Mucosa of gallbladder (tissue), 1 donor: ENCODE results near the gene VAV1. TPM values are rescaled to one million over a fixed set of nuclear protein-coding genes. Genes with fewer than 3 reads are reported as not detected.
"Not testable (repeated sequence)": the region's sequence is repeated elsewhere in the genome, so short reads cannot be mapped to it uniquely, and the experiment has no call there.

Experiments used
- DNase-seq: peaks from one replicate; pipeline ENCODE4 v3.0.0-alpha.2; 2020; ENCODE audit warnings: low spot score
- total RNA-seq: library from RNA; stranded (reverse); gene quantifications from one replicate; pipeline ENCODE4 v1.2.1, GENCODE V29; 2021
- donor health status: DM: no; HTN: no; CAD: no.

Gene VAV1
- total RNA-seq, 1 donor from 2014 or later: 12.7 TPM

DNA sequence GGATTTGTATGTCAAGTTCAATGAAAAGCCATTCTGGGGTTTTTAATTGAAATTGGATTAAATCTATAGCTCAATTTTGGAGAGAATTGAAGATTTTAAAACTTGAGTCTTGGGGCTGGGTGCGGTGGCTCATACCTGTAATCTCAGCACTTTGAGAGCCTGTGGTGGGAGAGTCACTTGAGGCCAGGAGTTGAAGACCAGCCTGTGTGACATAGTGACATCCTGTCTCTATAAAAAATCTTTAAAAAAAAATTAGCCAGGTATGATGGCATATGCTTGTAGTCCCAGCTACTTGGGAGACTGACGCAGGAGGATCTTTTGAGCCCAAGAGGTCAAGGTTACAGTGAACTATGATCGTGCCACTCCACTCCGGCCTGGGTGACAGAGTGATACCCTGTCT lies 41.2 kb downstream of the VAV1 start:
- no peak for DNase-seq

DNA sequence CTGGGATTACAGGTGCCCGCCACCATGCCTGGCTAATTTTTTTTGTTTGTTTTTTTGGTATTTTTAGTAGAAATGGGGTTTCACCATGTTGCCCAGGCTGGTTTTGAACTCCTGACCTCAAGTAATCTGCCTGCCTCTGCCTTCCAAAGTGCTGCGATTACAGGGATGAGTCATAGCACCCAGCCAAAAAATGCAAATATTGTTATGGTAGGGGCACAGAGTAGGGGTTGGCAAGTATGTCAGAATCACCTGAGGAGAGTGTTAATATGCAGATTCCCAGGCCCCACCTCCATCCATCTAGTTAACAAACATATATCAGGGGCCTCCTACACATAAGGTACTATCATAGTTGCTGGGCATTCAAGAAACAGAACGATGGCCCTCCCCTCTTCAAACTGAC lies 44.7 kb downstream of the VAV1 start:
- DNase-seq: no peak

DNA sequence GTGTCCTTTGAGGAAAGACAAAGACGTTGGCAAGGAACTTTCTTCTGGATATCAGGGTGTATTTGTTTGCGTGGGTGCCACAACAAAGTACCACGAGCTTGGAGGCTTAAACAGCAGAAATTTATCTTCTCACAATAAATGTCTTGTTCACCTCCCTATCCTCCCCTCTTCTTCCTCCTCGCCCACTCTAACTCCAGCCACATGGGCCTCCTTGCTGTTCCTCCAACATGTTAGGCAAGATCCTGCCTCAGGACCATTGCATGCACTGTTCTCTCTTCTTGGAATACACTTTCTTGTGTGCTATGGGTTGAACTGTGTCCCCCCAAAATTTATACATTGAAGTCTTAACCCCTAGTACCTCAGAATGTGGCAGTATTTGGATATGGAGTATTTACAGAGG lies 45.7 kb downstream of the VAV1 start:
- DNase-seq: no peak

DNA sequence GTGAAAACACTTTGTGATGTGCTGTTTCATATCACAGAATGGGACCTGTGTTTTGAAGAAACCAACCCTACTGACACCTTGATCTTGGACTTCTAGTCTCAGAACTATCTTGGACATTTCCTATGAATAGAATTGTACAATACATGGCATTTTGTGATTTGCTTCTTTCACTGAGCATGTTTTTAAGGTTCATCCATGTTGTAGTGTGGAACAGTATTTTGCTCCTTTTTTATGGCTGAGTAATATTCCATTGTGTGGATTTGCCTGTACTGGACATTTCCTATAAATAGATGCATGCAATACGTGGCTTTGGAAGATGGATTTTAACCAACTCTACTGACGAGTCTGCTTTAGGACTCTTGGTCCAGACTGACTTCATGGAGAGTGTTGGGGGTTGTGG lies 46.8 kb downstream of the VAV1 start:
- no peak for DNase-seq

DNA sequence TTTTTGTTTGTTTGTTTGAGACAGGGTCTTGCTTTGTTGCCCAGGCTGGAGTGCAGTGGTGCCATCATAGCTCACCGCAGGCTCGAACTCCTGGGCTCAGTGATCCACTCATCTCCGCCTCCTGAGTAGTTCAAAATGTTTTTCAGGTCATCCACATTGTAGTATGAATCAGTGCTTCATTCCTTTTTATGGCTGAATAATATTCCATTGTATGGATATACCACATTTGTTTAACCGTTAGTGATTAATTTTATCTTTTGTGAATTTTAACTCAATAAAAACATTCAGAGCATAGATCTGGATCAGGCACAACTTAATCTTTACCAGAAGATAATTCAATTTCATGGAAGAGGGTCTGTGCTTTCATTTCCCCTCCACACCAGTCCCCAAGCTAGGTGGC lies 47.7 kb downstream of the VAV1 start:
- no peak for DNase-seq

DNA sequence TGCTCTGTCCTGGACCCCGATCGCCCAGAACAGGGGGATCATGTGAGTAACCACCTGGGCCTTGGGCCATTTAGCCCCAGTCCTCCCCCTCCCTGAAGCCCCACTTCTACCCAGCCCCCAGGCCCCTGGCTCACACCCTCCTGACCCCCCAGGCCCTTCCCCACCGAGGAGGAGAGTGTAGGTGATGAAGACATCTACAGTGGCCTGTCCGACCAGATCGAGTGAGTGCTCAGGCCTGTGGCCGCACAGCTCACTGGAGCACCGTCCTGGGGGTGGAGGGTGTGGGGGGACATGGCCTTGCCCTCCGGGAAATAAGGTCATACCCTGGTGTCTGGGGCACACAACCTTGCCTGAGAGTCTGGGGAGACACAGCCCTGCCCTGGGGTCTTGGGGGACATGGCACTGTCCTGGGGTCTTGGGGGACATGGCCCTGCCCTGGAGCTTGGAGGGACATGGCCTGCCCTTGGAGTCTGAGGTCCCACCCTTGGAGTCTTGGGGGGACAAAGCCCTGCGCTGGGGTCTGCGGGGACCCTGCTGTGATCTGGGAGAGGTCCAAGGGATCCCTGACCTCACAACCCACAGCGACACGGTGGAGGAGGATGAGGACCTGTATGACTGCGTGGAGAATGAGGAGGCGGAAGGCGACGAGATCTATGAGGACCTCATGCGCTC lies 49.3 kb downstream of the VAV1 start:
- no peak for DNase-seq

DNA sequence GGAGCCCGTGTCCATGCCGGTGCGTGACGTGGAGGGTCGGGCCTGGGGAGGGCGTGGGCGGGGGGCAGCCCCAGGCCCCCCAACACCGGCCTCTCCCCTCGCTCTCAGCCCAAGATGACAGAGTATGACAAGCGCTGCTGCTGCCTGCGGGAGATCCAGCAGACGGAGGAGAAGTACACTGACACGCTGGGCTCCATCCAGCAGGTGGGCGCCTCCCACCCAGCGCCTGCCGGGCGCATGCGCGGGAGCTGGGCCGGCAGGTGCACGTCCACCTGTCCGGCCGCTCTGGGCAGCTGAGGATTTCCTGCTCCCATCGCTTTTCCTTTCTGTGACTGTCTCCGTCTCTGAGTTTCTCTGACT lies 49.8 kb downstream of the VAV1 start:
- no peak for DNase-seq

DNA sequence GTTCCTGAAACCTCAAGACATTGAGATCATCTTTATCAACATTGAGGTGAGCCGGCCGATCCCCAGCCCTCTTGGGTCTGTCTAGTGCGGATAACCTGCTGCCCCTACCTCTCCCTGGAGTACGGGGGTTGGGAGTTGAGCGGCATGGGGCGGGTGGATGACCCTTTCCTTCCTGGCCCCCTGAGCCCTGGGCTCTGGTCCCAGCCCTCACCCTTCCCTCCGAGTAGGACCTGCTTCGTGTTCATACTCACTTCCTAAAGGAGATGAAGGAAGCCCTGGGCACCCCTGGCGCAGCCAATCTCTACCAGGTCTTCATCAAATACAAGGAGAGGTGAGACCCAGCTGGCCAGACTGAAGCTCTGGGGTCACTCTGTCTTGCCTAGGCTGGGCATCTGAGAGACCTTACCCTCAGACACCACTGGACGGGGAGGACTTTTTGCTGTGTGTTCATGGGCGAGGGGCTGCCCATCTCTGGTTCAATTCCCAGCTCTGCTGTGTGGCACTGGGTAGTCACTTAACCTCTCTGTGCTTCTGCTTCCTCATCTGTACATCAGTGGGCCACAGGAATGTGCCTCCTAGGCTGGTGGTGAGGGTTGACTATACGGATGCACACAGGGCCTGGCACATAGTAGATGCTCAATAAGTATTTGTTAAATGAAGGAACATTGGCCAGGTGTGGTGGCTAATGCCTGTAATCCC lies 52.7 kb downstream of the VAV1 start:
- no peak for DNase-seq

DNA sequence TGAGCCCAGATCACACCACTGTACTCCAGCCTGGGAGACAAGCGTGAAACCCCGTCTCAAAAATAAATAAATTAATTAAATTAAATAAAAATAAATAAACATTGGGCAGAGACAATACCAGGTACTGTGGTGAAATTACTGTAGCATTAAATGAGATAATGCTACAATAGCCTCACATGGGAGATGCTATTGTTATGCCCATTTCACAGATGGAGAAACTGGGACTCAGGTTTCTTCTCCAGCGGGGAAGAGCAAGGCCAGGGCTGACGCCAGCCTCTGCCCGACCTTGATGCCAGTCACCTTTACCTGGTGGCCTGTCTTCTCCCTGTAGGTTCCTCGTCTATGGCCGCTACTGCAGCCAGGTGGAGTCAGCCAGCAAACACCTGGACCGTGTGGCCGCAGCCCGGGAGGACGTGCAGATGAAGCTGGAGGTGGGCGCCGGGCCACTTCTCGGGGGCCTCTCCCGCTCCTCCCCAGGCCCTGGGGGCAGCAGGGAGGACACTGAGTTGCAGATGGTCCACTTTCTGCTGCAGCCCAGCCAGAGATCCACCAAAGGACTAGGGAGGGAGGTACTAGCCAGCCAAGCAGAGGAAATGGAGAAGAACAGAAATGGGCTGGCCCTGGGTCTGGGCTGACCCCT lies 53.9 kb downstream of the VAV1 start:
- DNase-seq: no peak

DNA sequence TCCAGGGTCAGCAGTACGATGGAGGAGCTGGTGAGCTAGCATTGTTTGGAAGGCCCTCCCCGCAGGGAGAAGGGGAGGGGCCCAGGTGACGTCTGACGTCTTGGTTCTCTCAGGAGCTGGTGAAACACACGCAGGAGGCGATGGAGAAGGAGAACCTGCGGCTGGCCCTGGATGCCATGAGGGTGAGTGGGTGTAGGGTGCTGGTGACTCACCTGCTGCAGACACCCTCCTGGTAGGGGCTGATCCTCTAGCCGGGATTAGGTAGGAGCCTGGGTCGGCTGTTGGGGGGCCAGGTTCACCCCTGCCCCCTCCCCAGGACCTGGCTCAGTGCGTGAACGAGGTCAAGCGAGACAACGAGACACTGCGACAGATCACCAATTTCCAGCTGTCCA lies 55.8 kb downstream of the VAV1 start:
- no peak for DNase-seq

DNA sequence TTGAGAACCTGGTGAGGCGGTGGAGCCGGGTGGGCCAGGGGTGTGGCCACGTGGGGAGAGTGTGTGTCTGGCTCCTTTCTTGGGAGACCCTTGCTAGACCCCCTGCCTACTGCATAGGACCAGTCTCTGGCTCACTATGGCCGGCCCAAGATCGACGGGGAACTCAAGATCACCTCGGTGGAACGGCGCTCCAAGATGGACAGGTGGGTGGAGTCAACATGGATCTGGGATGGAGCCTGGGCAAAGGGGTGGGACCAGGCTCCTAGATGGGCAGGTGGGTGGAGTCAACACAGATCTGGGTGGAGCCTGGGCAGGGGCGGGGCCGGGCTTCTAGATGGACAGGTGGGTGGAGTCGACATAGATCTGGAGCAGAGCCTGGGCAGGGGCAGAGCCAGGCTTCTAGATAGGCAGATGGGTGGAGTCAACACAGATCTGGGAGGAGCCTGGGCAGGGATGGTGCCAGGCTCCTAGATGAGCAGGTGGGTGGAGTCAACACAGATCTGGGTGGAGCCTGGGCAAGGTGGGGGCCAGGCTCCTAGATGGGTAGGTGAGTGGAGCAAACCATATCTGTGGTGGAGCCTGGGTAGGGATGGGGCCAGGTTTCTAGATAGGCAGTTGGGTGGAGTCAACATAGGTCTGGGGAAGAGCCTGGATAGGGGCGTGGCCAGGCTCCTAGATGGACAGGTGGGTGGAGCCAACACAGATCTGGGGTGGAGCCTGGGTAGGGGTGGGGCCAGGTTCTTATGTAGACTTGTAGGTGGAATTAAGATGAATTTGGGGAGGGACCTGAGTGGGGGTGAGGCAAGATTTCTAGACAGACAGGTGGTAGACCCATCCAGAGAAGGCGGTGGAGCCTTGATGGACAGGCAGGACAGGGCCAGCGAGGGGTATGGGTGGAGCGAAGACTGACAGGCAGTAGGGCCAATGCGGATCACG lies 56.5 kb downstream of the VAV1 start:
- DNase-seq: no peak

DNA sequence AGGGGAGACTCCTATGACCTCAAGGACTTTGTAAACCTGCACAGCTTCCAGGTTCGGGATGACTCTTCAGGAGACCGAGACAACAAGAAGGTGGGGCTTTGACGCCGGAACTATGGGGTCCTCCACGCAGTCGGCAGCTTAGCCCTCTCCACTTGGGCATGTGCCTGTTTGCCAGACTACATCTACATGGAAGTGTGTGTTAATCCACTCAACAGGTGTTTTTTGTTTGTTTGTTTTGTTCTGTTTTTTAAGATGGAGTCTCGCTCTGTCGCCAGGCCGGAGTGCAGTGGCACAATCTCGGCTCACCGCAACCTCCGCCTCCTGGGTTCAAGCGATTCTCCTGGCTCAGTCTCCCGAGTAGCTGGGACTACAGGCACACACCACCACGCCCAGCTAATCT lies 57.3 kb downstream of the VAV1 start:
- not testable (repeated sequence) for DNase-seq

DNA sequence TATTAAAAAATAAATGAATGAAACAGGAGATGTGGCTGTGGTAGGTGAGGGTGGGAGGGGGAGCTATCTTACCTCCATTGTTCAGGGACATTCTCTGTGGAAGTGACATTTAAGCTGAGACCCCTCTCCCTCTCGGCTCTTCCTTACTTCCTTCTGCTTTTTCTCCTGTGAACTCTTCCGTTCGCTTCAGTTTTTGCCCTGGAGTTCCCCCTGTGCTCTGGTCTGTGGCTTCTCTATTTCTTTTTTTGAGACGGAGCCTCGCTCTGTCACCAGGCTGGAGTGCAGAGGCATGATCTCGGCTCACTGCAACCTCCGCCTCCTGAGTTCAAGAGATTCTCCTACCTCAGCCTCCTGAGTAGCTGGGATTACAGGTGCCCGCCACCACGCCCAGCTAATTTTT lies 58.6 kb downstream of the VAV1 start:
- not testable (repeated sequence) for DNase-seq

DNA sequence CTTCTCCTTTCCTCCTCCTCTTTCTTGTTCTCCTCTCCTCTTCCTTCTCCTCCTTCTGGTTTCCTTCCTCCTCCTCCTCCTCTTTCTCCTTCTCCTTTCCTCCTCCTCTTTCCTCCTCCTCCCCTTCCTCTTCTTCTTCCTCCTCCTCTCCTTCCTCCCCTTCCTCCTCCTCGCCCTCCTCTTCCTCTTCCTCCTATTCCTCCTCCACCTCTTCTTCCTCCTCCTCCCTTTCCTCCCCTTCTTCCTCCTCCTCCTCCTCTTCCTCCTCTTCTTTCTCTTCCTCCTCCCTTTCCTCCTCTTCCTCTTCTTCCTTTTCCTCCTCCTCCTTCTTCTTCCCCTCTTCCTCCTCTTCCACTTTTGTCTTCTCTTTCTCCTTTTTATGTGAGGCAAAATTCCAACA lies 59.9 kb downstream of the VAV1 start:
- no peak for DNase-seq

DNA sequence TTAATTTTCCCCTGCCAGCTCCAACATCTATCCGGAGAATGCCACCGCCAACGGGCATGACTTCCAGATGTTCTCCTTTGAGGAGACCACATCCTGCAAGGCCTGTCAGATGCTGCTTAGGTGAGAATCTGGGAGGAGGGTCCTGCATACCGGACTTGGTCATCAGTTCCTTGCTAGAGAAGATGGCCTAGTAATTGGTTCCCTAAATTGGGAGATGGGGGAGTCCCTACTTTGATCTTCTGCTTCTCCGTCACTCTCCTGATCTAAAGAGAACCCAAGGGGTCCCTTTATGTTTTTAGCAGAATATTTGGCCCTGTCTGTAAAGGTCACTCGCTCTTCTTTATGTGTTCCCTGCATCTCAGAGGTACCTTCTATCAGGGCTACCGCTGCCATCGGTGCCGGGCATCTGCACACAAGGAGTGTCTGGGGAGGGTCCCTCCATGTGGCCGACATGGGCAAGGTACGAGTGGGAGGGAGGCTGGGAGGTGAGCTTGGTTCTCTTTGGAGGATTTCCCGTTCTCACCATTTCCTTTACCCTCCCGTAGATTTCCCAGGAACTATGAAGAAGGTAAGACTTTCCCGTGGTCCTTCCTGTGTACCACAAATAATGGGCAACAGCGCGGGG lies 60.8 kb downstream of the VAV1 start:
- DNase-seq: no peak

DNA sequence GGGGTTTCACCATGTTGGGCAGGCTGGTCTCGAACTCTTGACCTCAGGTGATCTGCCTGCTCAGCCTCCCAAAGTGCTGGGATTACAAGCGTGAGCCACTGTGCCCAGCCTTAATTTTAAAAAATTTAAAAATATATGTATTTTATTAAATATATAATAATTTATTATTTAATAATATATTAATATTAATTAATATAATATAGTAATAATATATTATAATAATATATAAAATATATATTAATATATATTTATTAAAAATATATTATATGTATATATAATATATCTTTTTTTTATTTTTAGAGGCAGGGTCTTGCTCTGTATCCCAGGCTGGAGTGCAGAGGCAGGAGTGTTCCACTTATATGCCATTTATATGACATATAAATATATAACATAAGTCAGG lies 61.9 kb downstream of the VAV1 start:
- DNase-seq: no peak

DNA sequence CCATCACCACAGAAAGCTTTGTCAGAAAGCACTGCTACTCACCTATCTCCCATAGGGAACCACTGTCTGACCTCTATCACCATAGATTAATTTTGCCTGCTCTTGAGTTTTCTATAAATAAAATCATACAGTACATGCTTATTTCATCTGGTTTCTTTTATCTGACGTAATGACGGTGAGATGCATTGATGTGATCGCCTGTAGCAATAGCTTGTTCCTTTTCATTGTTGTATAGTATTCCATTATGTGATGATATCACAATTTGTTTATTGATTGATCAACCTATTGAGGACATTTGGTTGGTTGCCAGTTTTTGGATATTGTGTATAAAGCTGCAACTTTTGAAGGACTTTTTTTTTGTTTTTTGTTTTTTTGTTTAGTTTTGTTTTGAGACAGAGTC lies 63.0 kb downstream of the VAV1 start:
- DNase-seq: no peak

DNA sequence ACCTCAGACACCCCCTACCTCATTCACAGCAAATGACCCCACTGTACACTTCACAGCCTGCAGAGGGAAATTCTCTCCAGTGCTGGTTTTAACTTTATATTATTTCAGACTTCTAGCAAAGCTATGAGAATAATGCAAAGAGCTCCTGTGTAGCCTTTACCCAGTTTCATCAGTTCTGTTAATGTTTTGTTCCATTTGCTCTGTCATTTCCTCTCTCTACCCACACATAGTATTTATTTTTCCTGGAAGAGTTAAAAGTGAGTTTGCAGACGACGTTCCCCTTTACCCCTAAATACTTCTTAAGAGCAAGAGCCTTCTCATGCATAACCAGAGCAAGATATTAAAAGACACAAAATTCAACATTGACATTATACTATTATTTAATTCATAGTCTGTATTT lies 65.0 kb downstream of the VAV1 start:
- no peak for DNase-seq

DNA sequence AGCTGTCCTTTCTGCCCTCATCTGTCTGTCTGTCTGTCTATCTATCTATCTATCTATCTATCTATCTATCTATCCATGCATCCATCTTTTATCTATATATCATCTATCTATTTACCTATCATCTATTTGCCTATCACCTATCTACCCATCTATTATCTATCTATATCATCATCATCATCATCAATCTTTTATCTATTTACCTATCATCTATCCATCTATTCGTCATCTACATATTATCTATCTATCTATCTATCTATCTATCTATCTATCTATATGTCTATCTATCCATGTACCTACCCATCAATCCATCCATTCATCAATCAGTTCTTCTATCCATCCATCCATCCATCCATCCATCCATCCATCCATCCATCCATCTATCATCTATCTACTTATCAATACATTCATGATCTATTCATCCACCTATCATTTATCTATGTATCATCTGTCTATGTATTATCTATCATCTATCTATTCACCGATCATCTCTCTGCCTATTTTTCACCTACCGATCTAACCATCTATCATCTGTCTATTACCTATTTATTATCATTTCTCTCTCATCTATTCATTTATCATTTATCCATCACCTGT lies 65.7 kb downstream of the VAV1 start:
- DNase-seq: no peak

DNA sequence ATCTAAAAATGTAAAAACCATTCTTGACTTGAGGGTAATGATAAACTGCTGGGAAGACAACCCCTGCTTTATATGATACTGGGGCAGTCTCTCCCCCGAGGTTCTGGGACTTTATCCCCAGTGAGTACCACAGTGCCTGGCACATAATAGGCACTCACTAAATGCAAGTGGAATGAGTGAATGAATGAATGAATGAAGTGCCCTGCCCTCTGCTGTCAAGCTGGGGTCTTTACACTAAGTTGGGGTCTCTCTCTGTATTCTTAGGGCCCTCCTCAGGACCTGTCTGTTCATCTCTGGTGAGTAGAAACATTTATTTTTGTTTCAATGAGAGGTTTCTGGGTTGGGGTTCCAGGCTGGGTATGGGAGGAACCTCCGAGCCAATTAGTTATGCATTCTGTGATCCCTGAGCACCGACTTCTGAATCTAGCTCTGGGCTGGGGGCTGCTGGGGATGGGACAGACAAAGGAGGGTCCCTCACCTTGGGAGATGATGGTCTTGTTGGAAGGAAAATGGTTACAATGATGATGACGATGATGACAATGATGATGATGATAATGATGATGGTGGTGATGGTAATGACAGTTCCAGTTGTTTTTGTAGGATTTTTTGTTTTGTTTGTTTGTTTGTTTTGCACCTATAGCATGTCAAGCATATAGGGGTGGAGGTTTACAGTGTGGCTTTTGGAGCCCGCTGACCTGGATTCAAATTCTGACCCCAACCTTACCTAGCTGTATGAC lies 70.5 kb downstream of the VAV1 start:
- no peak for DNase-seq

DNA sequence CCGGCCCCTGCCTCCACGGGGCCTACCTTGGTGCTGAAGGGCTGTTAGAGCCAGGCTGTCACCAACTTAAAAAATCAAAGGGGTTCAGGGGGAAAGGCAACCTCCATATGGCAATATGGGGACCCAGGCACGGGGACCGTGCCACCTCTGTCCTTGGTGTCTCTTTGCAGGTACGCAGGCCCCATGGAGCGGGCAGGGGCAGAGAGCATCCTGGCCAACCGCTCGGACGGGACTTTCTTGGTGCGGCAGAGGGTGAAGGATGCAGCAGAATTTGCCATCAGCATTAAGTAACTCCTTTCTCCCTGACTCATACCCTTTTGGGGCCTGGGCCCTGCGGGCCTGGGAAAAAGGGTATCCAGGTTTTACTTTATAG lies 75.3 kb downstream of the VAV1 start:
- DNase-seq: no peak
